Measurements from ENCODE around the gene COLEC12. TPM values are rescaled to one million over a fixed set of nuclear protein-coding genes. Genes with fewer than 3 reads are reported as not detected.

The COLEC12 gene
- total RNA-seq, 2 experiments from 2014 or later = not detected

DNA sequence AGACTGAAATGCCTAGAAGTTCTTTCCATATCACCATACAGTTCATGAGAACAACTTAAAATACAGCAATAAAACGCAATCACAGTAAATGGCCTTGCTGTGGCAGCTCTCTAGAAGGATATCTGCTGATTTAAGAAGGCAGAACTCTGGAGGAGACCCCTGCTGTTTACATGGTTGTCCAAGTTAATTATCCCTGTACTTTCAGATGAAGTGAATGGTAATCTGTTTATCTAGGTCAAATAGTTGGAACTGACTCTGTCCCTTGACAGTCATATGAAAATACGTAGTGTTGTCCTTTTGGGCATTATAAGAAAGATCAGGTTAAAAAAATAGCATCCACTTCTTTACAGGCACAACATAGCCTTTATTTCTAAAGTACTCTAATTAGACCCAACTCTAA, 115.6 kb downstream of the COLEC12 start:
- ChIA-PET POLR2A (no interaction called here), CTCF (no interaction called here)
- H3K27ac ChIP-seq (ENCODE audit: low read depth in 1 of 2, low read length in 2 of 2) = no peak overlapping the region
- peaks cover 0 to 3% of the 10 kb centered on the region in 2 experiments for H3K9me3 ChIP-seq (ENCODE audit: control insufficient read depth in 1 of 2, insufficient read depth in 1 of 2, low read length in 2 of 2)
- DNase-seq = no peak
- intact Hi-C loops (cut with DNase I, micrococcal nuclease) = no loop called here
- Mint-ChIP-seq H3K9me3 (peaks cover 2% of the 10 kb centered on the region), H3K36me3 (ENCODE audit: low read depth) (no peaks in the 10 kb centered on the region), H3K4me3 (no peak overlapping the region), H3K27ac (no peak overlapping the region), H3K4me1 (ENCODE audit: low read depth) (no peaks in the 10 kb centered on the region), H3K27me3 (peaks cover 28% of the 10 kb centered on the region)
- no peak for ATAC-seq (ENCODE audit: poor library complexity)
- no peaks in the 10 kb centered on the region for H3K27me3 ChIP-seq (ENCODE audit: control insufficient read depth in 1 of 2, insufficient read depth in 2 of 2, low read length in 2 of 2)
- H3K36me3 ChIP-seq (ENCODE audit: insufficient read depth, low read length) = no peaks in the 10 kb centered on the region
- TF ChIP-seq CTCF (IDR thresholded peaks at IDR 0.05) = no peak
- H3K4me3 ChIP-seq (ENCODE audit: low read length) = no peak overlapping the region
- no peaks in the 10 kb centered on the region for H3K4me1 ChIP-seq (ENCODE audit: insufficient read depth, low read length)

DNA sequence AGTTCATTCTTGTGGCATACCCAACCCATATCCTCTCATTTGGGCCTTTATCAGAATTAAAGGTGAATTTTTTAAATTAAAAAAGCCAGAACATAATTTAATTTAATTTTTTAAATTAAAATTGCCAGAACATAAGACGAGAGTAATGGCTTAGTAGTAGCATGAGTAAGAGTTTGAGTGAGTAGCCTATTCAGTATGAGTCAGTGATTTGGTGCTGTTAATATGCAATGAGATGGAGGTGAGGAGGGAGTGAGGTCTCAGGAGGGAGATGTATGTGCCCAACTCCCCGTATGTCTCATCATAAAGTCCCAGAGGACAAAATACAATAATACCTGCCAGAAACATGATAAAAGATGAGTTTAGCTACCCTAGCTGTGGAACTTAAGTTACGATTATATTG, 117.4 kb downstream of the COLEC12 start:
- intact Hi-C loops (cut with DNase I, micrococcal nuclease) = no loop called here
- Mint-ChIP-seq H3K27ac (no peak overlapping the region), H3K27me3 (peaks cover 36% of the 10 kb centered on the region), H3K36me3 (ENCODE audit: low read depth) (no peaks in the 10 kb centered on the region), H3K4me1 (ENCODE audit: low read depth) (no peaks in the 10 kb centered on the region), H3K9me3 (peaks cover 2% of the 10 kb centered on the region), H3K4me3 (no peak overlapping the region)
- ATAC-seq (ENCODE audit: poor library complexity) (no peak), DNase-seq (no peak)
- no peaks in the 10 kb centered on the region for H3K27me3 ChIP-seq (ENCODE audit: control insufficient read depth in 1 of 2, insufficient read depth in 2 of 2, low read length in 2 of 2)
- POLR2A ChIA-PET = no interaction called here
- no peak overlapping the region for H3K4me3 ChIP-seq (ENCODE audit: low read length)
- no peaks in the 10 kb centered on the region for H3K4me1 ChIP-seq (ENCODE audit: insufficient read depth, low read length)
- no peak for TF ChIP-seq CTCF (IDR thresholded peaks at IDR 0.05)
- no peaks in the 10 kb centered on the region for H3K36me3 ChIP-seq (ENCODE audit: insufficient read depth, low read length)
- H3K9me3 ChIP-seq (ENCODE audit: control insufficient read depth in 1 of 2, insufficient read depth in 1 of 2, low read length in 2 of 2) = peaks cover 0 to 3% of the 10 kb centered on the region in 2 experiments
- no peak overlapping the region for H3K27ac ChIP-seq (ENCODE audit: low read depth in 1 of 2, low read length in 2 of 2)
- CTCF ChIA-PET = no interaction called here

DNA sequence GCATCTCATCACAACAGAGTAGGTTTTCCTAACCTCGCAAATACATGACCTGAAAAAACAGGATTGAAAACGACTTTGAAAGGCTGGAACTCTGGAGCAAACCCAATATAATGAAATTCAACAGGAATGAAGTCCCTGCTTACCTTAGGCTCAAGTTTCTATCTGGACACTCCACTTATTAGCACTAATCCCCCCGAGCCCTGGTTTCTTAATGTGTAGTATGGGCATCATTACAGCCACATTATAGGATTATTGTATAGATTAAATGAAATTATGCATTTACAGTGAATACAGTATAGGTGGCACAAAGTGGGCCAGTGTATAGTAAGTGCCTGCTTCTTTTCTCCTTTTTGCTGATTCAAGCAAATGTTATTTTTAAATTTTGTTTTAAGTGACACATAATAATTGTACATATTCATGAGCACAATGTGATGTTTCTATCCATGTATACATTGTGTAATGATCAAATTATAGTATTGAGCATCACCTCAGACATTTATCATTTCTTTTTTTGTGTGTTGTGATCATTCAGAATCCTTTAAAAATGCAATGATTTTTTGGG, 118.0 kb downstream of the COLEC12 start:
- H3K27me3 Mint-ChIP-seq = peaks cover 36% of the 10 kb centered on the region
- H3K4me1 Mint-ChIP-seq (ENCODE audit: low read depth) = no peaks in the 10 kb centered on the region
- ChIA-PET POLR2A (no interaction called here), CTCF (no interaction called here)
- Histone ChIP-seq H3K4me1 (ENCODE audit: insufficient read depth, low read length) (no peaks in the 10 kb centered on the region), H3K4me3 (ENCODE audit: low read length) (no peak overlapping the region), H3K27ac (ENCODE audit: low read depth in 1 of 2, low read length in 2 of 2) (no peak overlapping the region), H3K36me3 (ENCODE audit: insufficient read depth, low read length) (no peaks in the 10 kb centered on the region), H3K9me3 (ENCODE audit: control insufficient read depth in 1 of 2, insufficient read depth in 1 of 2, low read length in 2 of 2) (peaks cover 0 to 3% of the 10 kb centered on the region in 2 experiments), H3K27me3 (ENCODE audit: control insufficient read depth in 1 of 2, insufficient read depth in 2 of 2, low read length in 2 of 2) (no peaks in the 10 kb centered on the region)
- TF ChIP-seq CTCF (IDR thresholded peaks at IDR 0.05) = no peak
- no peak for ATAC-seq (ENCODE audit: poor library complexity)
- H3K4me3 Mint-ChIP-seq = no peak overlapping the region
- H3K27ac Mint-ChIP-seq = no peak overlapping the region
- intact Hi-C loops (cut with DNase I, micrococcal nuclease) = no loop called here
- H3K9me3 Mint-ChIP-seq = peaks cover 2% of the 10 kb centered on the region
- no peaks in the 10 kb centered on the region for H3K36me3 Mint-ChIP-seq (ENCODE audit: low read depth)
- DNase-seq = no peak

Data from CD4-positive, alpha-beta T cell (primary cell).